Psoas muscle (tissue), 8 donors: Measurements from ENCODE around the gene PRKAG2. TPM values are rescaled to one million over a fixed set of nuclear protein-coding genes. Genes with fewer than 3 reads are reported as not detected.

Source experiments
- ATAC-seq, 4 donors: fragments of 200-7000 bp; cut with Tn5 transposase; one replicate each; pipeline ENCODE4 v1.9.1; 2020; ENCODE audit warnings: moderate library complexity in 3 of 4, mild to moderate bottlenecking in 2 of 4
- DNase-seq, 2 donors: peaks; one replicate each; pipeline ENCODE4 v3.0.0-alpha.2; 2020
- H3K27ac ChIP-seq: fragments of 200-600 bp; one replicate; pipeline ENCODE4 v1.8.0; 2022
- H3K27me3 ChIP-seq, 3 donors: fragments of 200-600 bp in 1 of 3; one replicate each; pipeline versions ENCODE4 v1.6.1 to v1.8.0; 2013 to 2022; ENCODE audit warnings: low read length in 2 of 3, mild to moderate bottlenecking in 2 of 3, moderate library complexity in 1 of 3; ENCODE audit not compliant: insufficient read depth in 3 of 3
- H3K36me3 ChIP-seq, 2 donors: fragments of 200-600 bp in 1 of 2; one replicate each; pipeline versions ENCODE4 v1.6.1 to v1.8.0; 2013 to 2022; ENCODE audit warnings: low read depth in 1 of 2, mild to moderate bottlenecking in 1 of 2, moderate library complexity in 1 of 2; ENCODE audit not compliant: insufficient read depth in 1 of 2
- H3K4me1 ChIP-seq: fragments of 200-600 bp; one replicate; pipeline ENCODE4 v1.8.0; 2022
- H3K4me3 ChIP-seq: fragments of 200-600 bp; one replicate; pipeline ENCODE4 v1.8.0; 2022; ENCODE audit warnings: mild to moderate bottlenecking
- H3K9me3 ChIP-seq: fragments of 200-600 bp; one replicate; pipeline ENCODE4 v1.8.0; 2022
- WGBS, 3 donors: extraction: QIAGEN DNeasy Blood & Tissue Kit; methylation state at CpG; one replicate each; pipeline versions ENCODE4 v1.1.6 to v1.1.7; 2013; 5-methylcytosine and 5-hydroxymethylcytosine counted together
- intact Hi-C, 2 donors: fragments of 100-400 bp; cut with DNase I; formaldehyde crosslinking; loops; one replicate each; pipeline versions ENCODE4 v1.11.0 to v1.14.2; 2022
- polyA plus RNA-seq, 3 donors: library from polyadenylated mRNA; stranded (reverse); fragments of 200-250 nt; gene quantifications; one replicate each; pipeline ENCODE4 v1.2.3, GENCODE V29; 2013
- total RNA-seq, 4 donors: library from RNA; stranded (reverse); fragmentation: NEBNext Ultra II Directional in 2 of 4; extraction: Animal tissue kit (Norgen Biotek cat#: 25700) in 2 of 4; gene quantifications; one replicate each; pipeline versions ENCODE4 v1.2.1 to v1.2.4, GENCODE V29; 2021 to 2023
- TF ChIP-seq, protein P1 (sequence below): fragments of 200-600 bp; IDR thresholded peaks from one replicate; pipeline ENCODE4 v1.8.0; 2022; ENCODE audit warnings: antibody characterized with exemption
- donor health status: healthy with polysubstance abuse.
- donor health status: DM: no; HTN: no; CAD: no; lungs with moderate emphysema.
- donor health status: Bipolar disorder and iron deficiency.
- donor health status: healthy.
- donor health status: DM: yes; HTN: yes; CAD: no.
- donor health status: DM: no; HTN: no; CAD: no.
- donor health status: DM: no; HTN: no; CAD: no.
- donor health status: DM: yes; HTN: yes; CAD: no.

The PRKAG2 gene
- total and polyA plus RNA-seq, 7 donors, result 9.3 to 143 (median 19.8) TPM

DNA sequence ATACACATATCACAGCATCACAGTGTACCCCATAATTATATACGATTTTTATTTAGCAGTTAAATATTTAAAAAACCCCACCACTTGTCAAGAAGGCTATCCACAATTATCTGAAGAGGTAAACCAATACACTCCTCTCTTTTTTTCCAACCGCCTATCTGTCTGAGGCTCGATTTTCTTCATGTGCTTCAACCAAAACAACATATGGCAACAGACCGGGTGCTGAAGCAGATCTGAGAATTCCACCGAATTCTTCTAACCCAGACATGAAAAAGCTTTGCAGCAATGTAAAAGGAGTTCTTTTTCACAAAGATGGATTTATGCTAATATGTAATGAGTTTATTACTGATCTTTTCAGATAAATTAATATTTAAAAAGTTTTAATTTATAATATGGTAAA is 224.8 kb downstream of the PRKAG2 start:
- intact Hi-C loops, result no loop called here
- ATAC-seq (no peak), DNase-seq (no peak)
- H3K27me3 ChIP-seq, result no peaks in the 10 kb centered on the region
- no peaks in the 10 kb centered on the region for H3K36me3 ChIP-seq
- WGBS, 3 donors, result 65 to 77% (median 66%) methylated on average over 5 of the region's 5 CpGs
- TF ChIP-seq, protein P1, sequence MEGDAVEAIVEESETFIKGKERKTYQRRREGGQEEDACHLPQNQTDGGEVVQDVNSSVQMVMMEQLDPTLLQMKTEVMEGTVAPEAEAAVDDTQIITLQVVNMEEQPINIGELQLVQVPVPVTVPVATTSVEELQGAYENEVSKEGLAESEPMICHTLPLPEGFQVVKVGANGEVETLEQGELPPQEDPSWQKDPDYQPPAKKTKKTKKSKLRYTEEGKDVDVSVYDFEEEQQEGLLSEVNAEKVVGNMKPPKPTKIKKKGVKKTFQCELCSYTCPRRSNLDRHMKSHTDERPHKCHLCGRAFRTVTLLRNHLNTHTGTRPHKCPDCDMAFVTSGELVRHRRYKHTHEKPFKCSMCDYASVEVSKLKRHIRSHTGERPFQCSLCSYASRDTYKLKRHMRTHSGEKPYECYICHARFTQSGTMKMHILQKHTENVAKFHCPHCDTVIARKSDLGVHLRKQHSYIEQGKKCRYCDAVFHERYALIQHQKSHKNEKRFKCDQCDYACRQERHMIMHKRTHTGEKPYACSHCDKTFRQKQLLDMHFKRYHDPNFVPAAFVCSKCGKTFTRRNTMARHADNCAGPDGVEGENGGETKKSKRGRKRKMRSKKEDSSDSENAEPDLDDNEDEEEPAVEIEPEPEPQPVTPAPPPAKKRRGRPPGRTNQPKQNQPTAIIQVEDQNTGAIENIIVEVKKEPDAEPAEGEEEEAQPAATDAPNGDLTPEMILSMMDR, result no peak
- H3K9me3 ChIP-seq, result no peaks in the 10 kb centered on the region
- H3K4me3 ChIP-seq, result no peak overlapping the region
- peaks cover 13% of the 10 kb centered on the region for H3K4me1 ChIP-seq
- no peak overlapping the region for H3K27ac ChIP-seq

DNA sequence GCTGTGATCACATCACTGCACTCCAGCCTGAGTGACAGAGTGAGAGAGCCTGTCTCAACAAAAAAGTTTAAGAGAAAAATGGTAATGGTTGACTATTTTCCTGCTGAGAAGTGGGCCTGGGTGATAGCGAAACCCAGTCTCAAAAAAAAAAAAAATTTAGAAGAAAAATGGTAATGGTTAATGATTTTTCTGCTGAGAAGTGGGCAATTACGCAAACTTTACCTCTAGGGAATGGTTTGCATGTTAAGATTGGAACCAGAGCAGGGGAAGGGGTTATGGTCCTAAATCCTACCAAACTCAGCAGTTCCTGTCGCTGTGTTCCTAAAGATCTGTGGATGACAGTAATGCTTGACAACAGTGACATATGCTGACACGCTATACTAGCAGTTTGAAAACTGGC is 226.8 kb downstream of the PRKAG2 start:
- no peaks in the 10 kb centered on the region for H3K36me3 ChIP-seq
- DNase-seq, result no peak
- 85 to 94% (median 91%) methylated on average over 4 of the region's 4 CpGs for WGBS, 3 donors

DNA sequence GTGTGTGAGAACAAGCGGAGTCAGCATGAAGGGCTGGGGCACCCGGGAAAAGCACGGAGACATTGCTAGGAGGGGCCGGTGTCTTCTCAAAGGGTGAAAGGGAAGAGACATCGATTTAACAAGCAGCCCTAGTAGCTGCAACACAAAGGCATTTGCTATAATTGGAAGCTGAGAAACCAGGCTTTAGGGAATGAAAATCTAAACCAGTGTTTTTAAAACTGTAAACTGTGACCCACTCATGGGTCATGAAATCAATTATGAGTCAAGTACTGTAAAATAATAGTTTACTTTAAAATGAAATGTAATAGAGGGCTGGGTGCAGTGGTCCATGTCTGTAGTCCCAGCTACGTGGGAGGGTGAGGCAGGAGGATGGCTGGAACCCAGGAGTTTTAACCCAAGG is 228.5 kb downstream of the PRKAG2 start:
- peaks cover 3% of the 10 kb centered on the region for H3K9me3 ChIP-seq
- TF ChIP-seq, protein P1, result no peak
- H3K36me3 ChIP-seq, result no peaks in the 10 kb centered on the region
- no peak overlapping the region for H3K4me3 ChIP-seq
- intact Hi-C loops, result no loop called here
- peaks cover 13% of the 10 kb centered on the region for H3K4me1 ChIP-seq
- ATAC-seq (no peak), DNase-seq (no peak)
- H3K27ac ChIP-seq, result no peak overlapping the region
- WGBS, 3 donors, result 65 to 79% (median 66%) methylated on average over 6 of the region's 6 CpGs
- H3K27me3 ChIP-seq, result no peaks in the 10 kb centered on the region

More for the DNA sequence above, 226.8 kb downstream of the PRKAG2 start:
- H3K4me1 ChIP-seq, result peaks cover 13% of the 10 kb centered on the region
- no peak overlapping the region for H3K4me3 ChIP-seq
- H3K27me3 ChIP-seq, result no peaks in the 10 kb centered on the region
- no peak for ATAC-seq
- intact Hi-C loops, result no loop called here
- H3K9me3 ChIP-seq, result peaks cover 3% of the 10 kb centered on the region
- H3K27ac ChIP-seq, result no peak overlapping the region
- TF ChIP-seq, protein P1, result no peak

DNA sequence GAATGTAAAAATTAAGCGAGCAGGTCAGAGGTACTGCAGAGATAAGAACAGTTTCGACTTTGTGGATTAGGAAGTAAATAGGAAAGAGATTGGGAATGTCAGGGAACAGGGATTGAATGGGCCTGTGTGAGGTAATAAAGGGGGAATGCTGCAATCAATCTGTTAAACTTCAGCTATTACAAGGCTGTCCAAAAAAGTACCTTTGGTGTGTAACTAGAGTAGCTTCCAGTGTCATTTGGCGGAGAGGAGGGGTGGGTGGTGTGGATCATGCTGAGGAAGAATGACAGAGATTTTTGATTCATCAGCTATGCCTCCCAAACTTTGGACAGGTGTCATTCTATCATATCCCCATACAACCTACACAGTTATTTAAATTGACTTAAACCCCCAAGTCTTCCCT is 229.0 kb downstream of the PRKAG2 start:
- 94 to 97% (median 95%) methylated on average over 3 of the region's 3 CpGs for WGBS, 3 donors
- intact Hi-C loops, result no loop called here
- Histone ChIP-seq H3K27ac (no peak overlapping the region), H3K4me1 (peaks cover 13% of the 10 kb centered on the region), H3K27me3 (no peaks in the 10 kb centered on the region), H3K9me3 (peaks cover 3% of the 10 kb centered on the region), H3K4me3 (no peak overlapping the region), H3K36me3 (no peaks in the 10 kb centered on the region)
- TF ChIP-seq, protein P1, result no peak
- ATAC-seq (no peak), DNase-seq (no peak)

DNA sequence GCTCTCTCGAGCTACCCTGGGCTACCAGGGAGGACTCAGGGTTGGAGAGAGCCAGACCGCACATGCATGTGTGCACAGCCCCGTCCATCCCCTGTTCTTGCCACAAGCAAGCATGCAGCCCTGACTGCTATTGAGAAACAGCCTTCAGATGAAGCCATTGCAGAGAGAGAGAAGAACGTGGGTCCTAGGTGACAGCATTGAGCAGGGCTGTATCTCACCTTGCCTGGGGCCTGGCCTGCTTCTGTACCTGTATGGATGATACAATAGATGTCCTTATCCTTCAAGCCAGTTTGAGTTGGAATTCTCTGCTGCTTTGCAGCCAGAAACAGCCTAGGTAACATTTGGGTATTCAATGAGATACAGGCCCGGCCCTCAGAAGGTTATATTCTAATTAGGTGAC is 229.9 kb downstream of the PRKAG2 start:
- peaks cover 3% of the 10 kb centered on the region for H3K9me3 ChIP-seq
- intact Hi-C loops, result no loop called here
- TF ChIP-seq, protein P1, result no peak
- H3K27me3 ChIP-seq, result no peaks in the 10 kb centered on the region
- no peak overlapping the region for H3K4me3 ChIP-seq
- no peak overlapping the region for H3K27ac ChIP-seq
- no peak for DNase-seq
- no peaks in the 10 kb centered on the region for H3K36me3 ChIP-seq
- ATAC-seq, result no peak
- 92 to 97% (median 93%) methylated on average over 5 of the region's 5 CpGs for WGBS, 3 donors
- H3K4me1 ChIP-seq, result peaks cover 13% of the 10 kb centered on the region
